H9 (cell line): ENCODE data around the gene ABHD12. TPM values are rescaled to one million over a fixed set of nuclear protein-coding genes. Genes with fewer than 3 reads are reported as not detected.
A peak's percentile ranks its signal among the peaks of the same experiment; 100 is the strongest.

Experiments used
- DNase-seq: peaks from one replicate; pipeline ENCODE4 v3.0.0-alpha.2; 2017
- H2AFZ ChIP-seq: one replicate; pipeline ENCODE4 v1.6.1; 2013; ENCODE audit warnings: mild to moderate bottlenecking, low read length, control low read depth, moderate library complexity
- H2AK5ac ChIP-seq: 2 replicates; pipeline ENCODE4 v1.6.1; 2013; ENCODE audit warnings: low read length, control low read depth, mixed read lengths; ENCODE audit not compliant: insufficient read length
- H2BK120ac ChIP-seq: one replicate; pipeline ENCODE4 v1.6.1; 2013; ENCODE audit warnings: low read depth, mild to moderate bottlenecking, low read length, control low read depth, inconsistent platforms; ENCODE audit not compliant: poor library complexity, severe bottlenecking
- H2BK12ac ChIP-seq: 2 replicates; pipeline ENCODE4 v1.6.1; 2013; ENCODE audit warnings: low read length, control low read depth, mixed read lengths, low read depth; ENCODE audit not compliant: insufficient read length
- H2BK15ac ChIP-seq: 2 replicates; pipeline ENCODE4 v1.6.1; 2013; ENCODE audit warnings: low read depth, low read length, control low read depth
- H2BK20ac ChIP-seq: one replicate; pipeline ENCODE4 v1.6.1; 2013; ENCODE audit warnings: low read depth, mild to moderate bottlenecking, low read length, control low read depth, inconsistent platforms; ENCODE audit not compliant: poor library complexity, severe bottlenecking
- H2BK5ac ChIP-seq: 2 replicates; pipeline ENCODE4 v1.6.1; 2013; ENCODE audit warnings: low read length, control low read depth, mixed read lengths; ENCODE audit not compliant: insufficient read length
- H3K14ac ChIP-seq: 2 replicates; pipeline ENCODE4 v1.6.1; 2013; ENCODE audit warnings: low read length, control low read depth; ENCODE audit not compliant: insufficient read depth
- H3K18ac ChIP-seq: 2 replicates; pipeline ENCODE4 v1.6.1; 2013; ENCODE audit warnings: low read depth, mild to moderate bottlenecking, mixed read lengths, low read length, control low read depth; ENCODE audit not compliant: insufficient read length
- H3K23ac ChIP-seq: 2 replicates; pipeline ENCODE4 v1.6.1; 2013; ENCODE audit warnings: low read length, control low read depth, mixed read lengths, low read depth; ENCODE audit not compliant: insufficient read length
- H3K23me2 ChIP-seq: 2 replicates; pipeline ENCODE4 v1.6.1; 2013; ENCODE audit warnings: low read depth, mild to moderate bottlenecking, mixed read lengths, low read length, control low read depth; ENCODE audit not compliant: insufficient read length, poor library complexity, severe bottlenecking
- H3K27ac ChIP-seq: 2 replicates; pipeline ENCODE4 v1.5.1; 2013; ENCODE audit warnings: low read length, control low read depth, mixed read lengths, low read depth; ENCODE audit not compliant: insufficient read length
- H3K27me3 ChIP-seq: 2 replicates; pipeline ENCODE4 v1.6.1; 2013; ENCODE audit warnings: low read length, control low read depth, inconsistent platforms; ENCODE audit not compliant: insufficient read depth
- H3K4ac ChIP-seq: 2 replicates; pipeline ENCODE4 v1.6.1; 2013; ENCODE audit warnings: low read depth, mild to moderate bottlenecking, control low read depth, inconsistent platforms, low read length, moderate library complexity
- H3K4me1 ChIP-seq: 2 replicates; pipeline ENCODE4 v1.6.1; 2013; ENCODE audit warnings: low read length, control low read depth, inconsistent platforms; ENCODE audit not compliant: insufficient read depth
- H3K4me2 ChIP-seq: 2 replicates; pipeline ENCODE4 v1.6.1; 2013; ENCODE audit warnings: low read length, control low read depth, mixed read lengths; ENCODE audit not compliant: insufficient read length, insufficient read depth
- H3K56ac ChIP-seq: 2 replicates; pipeline ENCODE4 v1.6.1; 2013; ENCODE audit warnings: low read depth, mild to moderate bottlenecking, mixed read lengths, low read length, control low read depth; ENCODE audit not compliant: insufficient read length
- H3K79me1 ChIP-seq: 2 replicates; pipeline ENCODE4 v1.6.1; 2013; ENCODE audit warnings: low read depth, mild to moderate bottlenecking, moderate library complexity, low read length, control low read depth, inconsistent platforms; ENCODE audit not compliant: insufficient read depth, poor library complexity, severe bottlenecking
- H3K79me2 ChIP-seq: 2 replicates; pipeline ENCODE4 v1.6.1; 2013; ENCODE audit warnings: low read length, control low read depth, inconsistent platforms; ENCODE audit not compliant: insufficient read depth
- H3K9ac ChIP-seq: 2 replicates; pipeline ENCODE4 v1.6.1; 2013; ENCODE audit warnings: low read length, control low read depth, mixed read lengths; ENCODE audit not compliant: insufficient read length; ENCODE audit errors: extremely low read depth
- H3K9me3 ChIP-seq: one replicate; pipeline ENCODE4 v1.6.1; 2013; ENCODE audit warnings: low read depth, low read length, inconsistent platforms; ENCODE audit not compliant: control insufficient read depth
- H3T11ph ChIP-seq: one replicate; pipeline ENCODE4 v1.6.1; 2013; ENCODE audit warnings: mild to moderate bottlenecking, low read length, control low read depth, inconsistent platforms
- H4K20me1 ChIP-seq: one replicate; pipeline ENCODE4 v1.6.1; 2013; ENCODE audit not compliant: control insufficient read depth, insufficient read length, insufficient read depth
- H4K5ac ChIP-seq: 2 replicates; pipeline ENCODE4 v1.6.1; 2013; ENCODE audit warnings: low read depth, mild to moderate bottlenecking, mixed read lengths, low read length, control low read depth; ENCODE audit not compliant: insufficient read length
- H4K8ac ChIP-seq: replicated peaks from 2 replicates; pipeline ENCODE4 v1.6.1; 2013; ENCODE audit warnings: low read length, control low read depth, mixed read lengths, low read depth; ENCODE audit not compliant: insufficient read length
- H4K91ac ChIP-seq: 2 replicates; pipeline ENCODE4 v1.6.1; 2013; ENCODE audit warnings: low read depth, mild to moderate bottlenecking, moderate library complexity, mixed read lengths, low read length, control low read depth; ENCODE audit not compliant: insufficient read length
- H3K27ac Mint-ChIP-seq, 3 experiments: 2 replicates in 2 of 3; 3 replicates in 1 of 3; pipeline ENCODE4 v1.8.0; 2020 to 2021; ENCODE audit warnings: mixed read lengths in 3 of 3, mild to moderate bottlenecking in 1 of 3, moderate library complexity in 1 of 3
- H3K27me3 Mint-ChIP-seq: 2 replicates; pipeline ENCODE4 v1.8.0; 2021; ENCODE audit warnings: low read depth, mild to moderate bottlenecking, moderate library complexity, mixed read lengths
- H3K36me3 Mint-ChIP-seq, 3 experiments: 2 replicates in 2 of 3; 3 replicates in 1 of 3; pipeline ENCODE4 v1.8.0; 2020 to 2021; ENCODE audit warnings: low read depth in 3 of 3, mixed read lengths in 3 of 3; ENCODE audit not compliant: insufficient read depth in 1 of 3
- H3K4me1 Mint-ChIP-seq, 2 experiments: 2 replicates each; pipeline ENCODE4 v1.8.0; 2020; ENCODE audit warnings: mixed read lengths in 2 of 2
- H3K4me3 Mint-ChIP-seq, 2 experiments: 2 replicates in 1 of 2; 3 replicates in 1 of 2; pipeline ENCODE4 v1.8.0; 2020 to 2021; ENCODE audit warnings: mild to moderate bottlenecking in 2 of 2, mixed read lengths in 2 of 2, moderate library complexity in 1 of 2
- H3K9me3 Mint-ChIP-seq, 2 experiments: 2 replicates in 1 of 2; 3 replicates in 1 of 2; pipeline ENCODE4 v1.8.0; 2020; ENCODE audit warnings: mild to moderate bottlenecking in 2 of 2, mixed read lengths in 2 of 2, moderate library complexity in 1 of 2
- WGBS: extraction: QIAGEN DNeasy Blood & Tissue Kit; methylation state at CpG from one replicate; pipeline ENCODE4 v1.1.7; 2013; ENCODE audit warnings: missing lambda C conversion rate, low lambda C conversion rate, mixed read lengths; ENCODE audit not compliant: insufficient read length; ENCODE audit errors: extremely low coverage; 5-methylcytosine and 5-hydroxymethylcytosine counted together
- total RNA-seq: library from RNA; stranded (reverse); gene quantifications from 2 replicates; pipeline ENCODE4 v1.2.1, GENCODE V29; 2021
- TF ChIP-seq, protein P1 (sequence below): fragments of 200-600 bp; sonication (generic); conservative IDR thresholded peaks from 3 replicates; pipeline ENCODE4 v1.8.0; 2021; ENCODE audit warnings: antibody characterized with exemption, mild to moderate bottlenecking

The ABHD12 gene
- total RNA-seq, 1 experiment from 2014 or later: 54.4 TPM

- TF ChIP-seq, protein P1, sequence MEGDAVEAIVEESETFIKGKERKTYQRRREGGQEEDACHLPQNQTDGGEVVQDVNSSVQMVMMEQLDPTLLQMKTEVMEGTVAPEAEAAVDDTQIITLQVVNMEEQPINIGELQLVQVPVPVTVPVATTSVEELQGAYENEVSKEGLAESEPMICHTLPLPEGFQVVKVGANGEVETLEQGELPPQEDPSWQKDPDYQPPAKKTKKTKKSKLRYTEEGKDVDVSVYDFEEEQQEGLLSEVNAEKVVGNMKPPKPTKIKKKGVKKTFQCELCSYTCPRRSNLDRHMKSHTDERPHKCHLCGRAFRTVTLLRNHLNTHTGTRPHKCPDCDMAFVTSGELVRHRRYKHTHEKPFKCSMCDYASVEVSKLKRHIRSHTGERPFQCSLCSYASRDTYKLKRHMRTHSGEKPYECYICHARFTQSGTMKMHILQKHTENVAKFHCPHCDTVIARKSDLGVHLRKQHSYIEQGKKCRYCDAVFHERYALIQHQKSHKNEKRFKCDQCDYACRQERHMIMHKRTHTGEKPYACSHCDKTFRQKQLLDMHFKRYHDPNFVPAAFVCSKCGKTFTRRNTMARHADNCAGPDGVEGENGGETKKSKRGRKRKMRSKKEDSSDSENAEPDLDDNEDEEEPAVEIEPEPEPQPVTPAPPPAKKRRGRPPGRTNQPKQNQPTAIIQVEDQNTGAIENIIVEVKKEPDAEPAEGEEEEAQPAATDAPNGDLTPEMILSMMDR: no peak
- H3K9me3 ChIP-seq: no peaks in the 10 kb centered on the region
- no peak overlapping the region for H3K23ac ChIP-seq
- no peak overlapping the region for H3K14ac ChIP-seq
- H3K79me2 ChIP-seq: no peaks in the 10 kb centered on the region
- H3K4ac ChIP-seq: no peak overlapping the region
- H3K4me3 Mint-ChIP-seq: no peak overlapping the region
- no peak overlapping the region for H4K8ac ChIP-seq
- H3K18ac ChIP-seq: no peak overlapping the region
- H3K27me3 Mint-ChIP-seq: no peaks in the 10 kb centered on the region
- no peak overlapping the region for H3K4me2 ChIP-seq
- peaks cover 44 to 46% of the 10 kb centered on the region in 2 experiments for H3K4me1 Mint-ChIP-seq
- no peak overlapping the region for H2BK120ac ChIP-seq
- H3K27me3 ChIP-seq: no peaks in the 10 kb centered on the region
- peaks cover 5% of the 10 kb centered on the region for H3K79me1 ChIP-seq
- DNase-seq: no peak
- H3K36me3 Mint-ChIP-seq: peaks cover 7 to 9% (median 8%) of the 10 kb centered on the region in 3 experiments
- H3K9me3 Mint-ChIP-seq: peaks cover 0 to 7% of the 10 kb centered on the region in 2 experiments; a peak in 1 of 5 replicates
- no peak overlapping the region for H3T11ph ChIP-seq
- H2BK12ac ChIP-seq: no peak overlapping the region
- no peak overlapping the region for H2AK5ac ChIP-seq
- no peak overlapping the region for H2BK15ac ChIP-seq
- no peaks in the 10 kb centered on the region for H3K23me2 ChIP-seq
- H2BK20ac ChIP-seq: no peak overlapping the region
- no peak overlapping the region for H4K91ac ChIP-seq
- H4K20me1 ChIP-seq: no peaks in the 10 kb centered on the region
- H2BK5ac ChIP-seq: no peak overlapping the region
- WGBS: no CpG with 5 or more reads among the region's 6 CpGs
- no peak overlapping the region for H3K27ac ChIP-seq
- H3K56ac ChIP-seq: no peak overlapping the region
- no peak overlapping the region for H4K5ac ChIP-seq
- peaks cover 16% of the 10 kb centered on the region for H3K4me1 ChIP-seq
- peak overlapping the region; percentile 48 to 80 (median 77); a peak in 2 of 7 replicates for H3K27ac Mint-ChIP-seq
- no peak overlapping the region for H2AFZ ChIP-seq
- no peak overlapping the region for H3K9ac ChIP-seq
Measured at GRCh38 chr20:25361287-25361683, 29.4 kb downstream of the ABHD12 start.
